Measurements from ENCODE around the gene SMAD7. TPM values are rescaled to one million over a fixed set of nuclear protein-coding genes. Genes with fewer than 3 reads are reported as not detected.

The SMAD7 gene
- total RNA-seq, 1 donor from 2014 or later: 13.8 TPM

DNA sequence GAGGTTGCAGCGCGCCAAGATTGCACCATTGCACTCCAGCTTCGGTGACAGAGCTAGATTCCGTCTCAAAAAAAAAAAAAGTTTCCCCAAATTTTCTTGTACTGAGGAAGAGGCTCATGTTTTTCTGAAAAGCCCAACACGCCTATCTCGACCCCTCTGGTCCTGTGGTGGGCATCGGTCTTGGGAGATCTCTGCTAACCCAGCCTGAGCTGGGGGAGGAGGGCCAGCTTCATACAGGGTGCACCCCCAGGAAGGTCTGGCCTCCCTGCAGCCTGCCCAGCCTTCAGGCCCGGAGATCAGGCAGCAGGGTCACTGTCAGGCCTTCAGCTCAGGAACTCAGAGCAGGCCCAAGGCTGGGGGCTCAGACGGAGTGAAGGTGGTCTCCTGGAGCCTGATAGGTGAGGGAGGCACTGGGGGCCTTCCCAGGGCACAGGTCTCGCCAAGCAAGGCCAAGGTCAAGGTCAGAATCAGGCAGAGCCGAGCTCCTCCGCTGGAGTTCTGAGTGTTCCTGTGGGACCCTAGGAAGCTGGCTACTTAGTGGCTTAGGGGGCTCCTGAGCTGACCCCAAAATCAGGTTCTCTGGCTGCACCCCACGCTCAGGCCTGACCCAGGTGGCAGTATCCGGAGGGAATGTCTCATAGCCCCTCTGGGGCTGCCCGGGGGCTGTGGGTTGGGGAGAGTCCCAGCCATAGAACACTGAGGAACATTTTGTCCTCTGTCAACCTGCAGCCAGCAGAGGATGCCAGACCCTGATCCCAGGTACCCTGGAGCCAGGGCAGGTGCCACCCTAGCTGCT lies 37.9 kb upstream of the SMAD7 start:
- no peak for ATAC-seq
- intact Hi-C loops (cut with micrococcal nuclease): no loop called here
- DNase-seq: no peak

DNA sequence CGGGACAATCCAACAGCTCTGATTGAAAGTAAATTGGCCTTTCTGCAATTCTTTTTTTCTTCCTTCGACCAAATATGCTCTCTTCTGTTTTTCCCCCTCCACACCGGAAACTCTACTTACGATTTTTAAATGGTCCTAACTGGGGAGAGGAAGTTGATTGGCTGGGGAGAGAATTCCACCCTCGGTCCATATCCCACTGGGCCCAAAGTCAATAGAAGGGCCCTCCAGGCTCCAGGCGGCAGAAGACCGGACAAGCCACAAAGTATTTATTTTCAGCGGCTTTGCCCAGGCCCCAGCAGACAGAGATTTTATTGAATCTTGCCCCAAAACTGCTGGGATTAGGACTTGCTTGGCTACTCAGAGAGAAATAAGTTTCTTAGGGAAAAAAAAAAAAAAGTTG lies 37.1 kb upstream of the SMAD7 start:
- DNase-seq (no peak), ATAC-seq (no peak)
- intact Hi-C loops (cut with micrococcal nuclease): no loop called here

DNA sequence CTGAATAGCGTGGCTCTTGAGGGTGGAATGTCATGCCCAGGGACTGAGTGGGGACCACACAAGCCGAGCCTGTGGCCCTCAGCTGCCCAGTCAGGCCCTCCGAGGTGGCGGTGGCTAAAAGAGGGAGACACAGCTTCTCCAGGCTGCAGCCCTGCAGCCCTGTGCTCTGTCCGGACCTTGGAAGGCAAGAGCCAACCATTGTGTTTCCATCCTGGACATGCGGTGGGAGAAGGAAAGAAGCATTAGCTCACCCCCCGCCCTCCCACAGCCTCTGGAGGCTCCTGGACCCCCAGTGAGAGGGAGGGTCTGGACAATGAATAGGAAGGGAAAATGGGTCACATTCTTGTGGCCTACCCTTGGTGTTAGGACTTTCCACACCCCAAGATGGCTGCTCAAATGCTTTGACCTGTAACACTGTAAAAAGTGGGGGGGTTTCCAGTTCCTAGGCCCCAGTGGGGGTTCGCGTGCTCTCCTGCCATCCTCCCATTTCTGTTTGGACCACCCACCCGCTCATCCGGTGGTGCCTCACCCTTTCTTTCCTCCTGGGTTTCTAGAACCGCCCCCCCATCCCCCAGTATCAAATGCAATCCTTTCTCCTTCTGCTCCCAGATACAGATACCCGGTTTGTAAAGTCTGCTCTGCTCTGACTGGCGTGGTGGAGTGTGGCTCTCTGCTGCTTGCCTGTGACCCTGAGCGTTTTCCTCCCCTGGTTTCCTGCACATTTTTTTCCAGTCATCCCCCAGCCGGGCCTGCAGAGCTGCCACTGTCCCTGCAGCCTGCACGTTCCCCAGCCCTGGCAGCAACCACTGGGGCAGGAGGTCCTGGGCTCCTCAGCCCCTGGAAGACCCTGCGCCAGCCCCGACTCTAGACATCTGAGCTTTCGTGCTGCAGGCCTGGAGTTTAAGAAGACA lies 36.3 kb upstream of the SMAD7 start:
- intact Hi-C loops (cut with micrococcal nuclease): no loop called here
- no peak for DNase-seq
- ATAC-seq: no peak

DNA sequence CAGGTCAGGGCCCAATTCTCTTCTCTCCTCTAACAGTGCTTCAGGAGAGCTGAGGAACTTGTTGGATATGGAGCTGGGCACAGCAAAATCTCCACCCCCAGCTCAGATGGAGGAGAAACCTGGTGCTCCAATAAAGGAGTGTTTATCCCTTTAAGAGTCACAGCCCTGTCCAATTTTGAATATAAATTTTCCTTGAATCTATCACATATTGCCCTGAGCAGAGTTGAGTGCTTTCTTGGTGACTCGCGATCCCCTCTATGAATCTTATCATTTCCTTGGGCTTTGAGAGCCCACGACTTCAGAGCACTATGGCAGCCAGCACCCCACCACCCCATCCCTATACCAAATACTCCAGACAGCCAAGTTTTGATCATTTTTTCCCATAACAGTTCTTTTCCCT lies 34.4 kb upstream of the SMAD7 start:
- DNase-seq (no peak), ATAC-seq (no peak)
- intact Hi-C loops (cut with micrococcal nuclease): no loop called here

GRCh38 chr18:48983793-48984437 lies 33.1 kb upstream of the SMAD7 start:
- peak; percentile 75 for DNase-seq
- ATAC-seq: peak; percentile 23
- intact Hi-C loops (cut with micrococcal nuclease): no loop called here

- intact Hi-C loops (cut with micrococcal nuclease): no loop called here
- ATAC-seq: no peak
- DNase-seq: no peak
Measured at GRCh38 chr18:48982266-48982665, 31.5 kb upstream of the SMAD7 start.

GRCh38 chr18:48979944-48980890 lies 29.5 kb upstream of the SMAD7 start:
- DNase-seq: no peak
- ATAC-seq: no peak
- intact Hi-C loops (cut with micrococcal nuclease): loop anchor here (10.0 kb wide), 1 partner anchor 65 kb away; no protein-coding TSS in a partner anchor

DNA sequence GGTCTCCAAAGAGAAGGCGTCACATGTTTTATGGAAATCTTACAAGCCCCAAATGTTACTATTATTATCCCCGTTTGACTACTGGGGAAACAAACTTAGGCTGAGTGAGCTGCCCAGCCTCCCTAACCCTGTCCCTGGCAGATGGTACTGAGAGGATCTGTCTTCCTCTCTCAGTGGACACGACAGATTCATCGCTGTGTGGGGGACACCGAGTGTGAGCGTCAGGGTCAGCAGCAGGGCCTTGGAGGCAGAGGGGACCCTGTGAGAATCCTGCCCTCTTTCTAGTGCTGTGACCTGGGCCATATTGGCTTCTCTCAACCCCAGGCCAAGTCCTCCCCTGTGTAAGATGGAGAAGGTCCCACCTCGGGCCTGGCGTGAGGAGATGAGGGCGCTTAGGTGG lies 27.1 kb upstream of the SMAD7 start:
- ATAC-seq (no peak), DNase-seq (no peak)
- intact Hi-C loops (cut with micrococcal nuclease): loop anchor here (10.0 kb wide), 1 partner anchor 67 kb away; no protein-coding TSS in a partner anchor

GRCh38 chr18:48975817-48976649 lies 25.3 kb upstream of the SMAD7 start:
- peak; percentile 83 for ATAC-seq
- intact Hi-C loops (cut with micrococcal nuclease): loop anchor here (10.0 kb wide), 1 partner anchor 69 kb away; no protein-coding TSS in a partner anchor
- DNase-seq: peak; percentile 77

- ATAC-seq (peak; percentile 59), DNase-seq (peak; percentile 46)
- intact Hi-C loops (cut with micrococcal nuclease): loop anchor here (10.0 kb wide), 1 partner anchor 70 kb away; no protein-coding TSS in a partner anchor
Measured at GRCh38 chr18:48975120-48975816, 24.5 kb upstream of the SMAD7 start.

GRCh38 chr18:48974304-48975119 lies 23.7 kb upstream of the SMAD7 start:
- DNase-seq (peak; percentile 62), ATAC-seq (peak; percentile 68)
- intact Hi-C loops (cut with micrococcal nuclease): loop anchor here (10.0 kb wide), 1 partner anchor 70 kb away; no protein-coding TSS in a partner anchor

DNA sequence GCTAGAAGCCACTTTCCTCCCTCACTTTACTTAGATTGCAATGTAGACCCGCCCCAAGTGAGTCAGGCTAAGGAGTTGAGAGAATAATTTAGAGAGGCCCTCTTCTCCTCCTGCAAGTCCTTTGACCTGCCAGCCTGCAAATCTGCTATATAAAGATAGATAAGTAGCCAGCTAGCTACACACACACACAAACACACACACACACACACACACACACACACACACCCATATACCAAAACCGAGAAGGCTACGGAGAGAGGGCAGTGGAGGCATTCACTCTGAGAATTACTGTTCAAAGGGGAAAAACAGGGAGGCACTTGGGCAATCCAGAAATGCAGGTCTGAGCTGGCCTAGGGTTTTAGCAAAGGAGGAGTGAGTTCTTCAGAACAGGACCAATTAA lies 23.0 kb upstream of the SMAD7 start:
- intact Hi-C loops (cut with micrococcal nuclease): loop anchor here (10.0 kb wide), 1 partner anchor 71 kb away; no protein-coding TSS in a partner anchor
- ATAC-seq (no peak), DNase-seq (no peak)

DNA sequence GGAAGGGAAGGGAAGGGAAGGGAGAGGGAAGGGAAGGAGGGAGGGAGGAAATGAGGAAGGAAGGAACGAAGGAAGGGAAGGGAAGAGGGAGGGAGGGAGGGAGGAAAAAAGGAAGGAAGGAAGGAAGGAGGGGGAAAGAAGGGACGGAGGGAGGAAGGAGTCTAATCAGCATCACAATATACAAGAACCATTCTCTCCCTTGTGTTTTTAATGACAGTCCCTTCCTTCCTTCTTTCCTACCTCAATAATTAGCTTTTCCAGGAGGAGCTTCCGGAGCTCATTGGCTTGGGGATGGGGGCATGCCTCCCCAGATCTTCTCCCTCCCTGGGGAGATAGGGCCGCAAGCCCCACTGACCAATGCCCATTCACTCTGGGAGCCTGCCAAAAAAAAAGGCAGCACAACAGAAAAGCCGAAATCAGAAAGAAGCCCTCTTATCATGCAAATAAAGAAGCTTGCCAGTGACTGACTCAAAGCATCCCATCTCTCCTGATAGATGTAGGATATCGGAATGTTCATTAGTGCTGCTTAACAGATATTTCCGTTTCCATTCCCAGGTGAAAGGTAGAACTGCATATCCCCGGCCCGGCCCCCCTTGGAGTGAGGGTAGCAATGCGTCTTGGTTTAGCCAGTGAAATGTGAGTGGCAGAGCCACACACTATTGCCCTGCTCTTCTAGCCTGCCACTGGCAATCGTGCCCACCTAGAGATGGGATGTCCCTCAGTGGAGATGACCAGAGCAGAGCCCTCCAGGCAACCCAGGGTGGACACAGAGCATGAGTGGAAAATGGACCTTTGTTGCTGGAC lies 17.8 kb upstream of the SMAD7 start:
- ATAC-seq (no peak), DNase-seq (no peak)
- intact Hi-C loops (cut with micrococcal nuclease): no loop called here

DNA sequence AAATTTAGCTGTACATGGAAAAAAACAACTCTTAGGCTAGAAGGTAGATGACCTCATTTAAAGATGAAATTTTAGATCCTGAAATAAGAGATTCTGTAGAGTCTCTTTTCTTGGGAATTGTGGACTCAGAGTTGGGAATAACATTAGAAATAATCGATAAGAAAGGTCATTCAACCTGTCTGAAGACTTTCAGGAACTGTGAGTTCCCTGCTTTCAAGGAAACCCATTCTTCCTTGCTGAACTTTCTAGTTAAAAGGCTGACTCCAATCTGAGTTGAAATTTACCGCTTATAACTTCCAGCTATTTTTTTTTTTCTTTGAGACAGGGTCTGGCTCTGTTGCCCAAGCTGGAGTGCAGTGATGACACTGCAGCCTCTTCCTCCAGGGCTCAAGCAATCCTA lies 16.8 kb upstream of the SMAD7 start:
- intact Hi-C loops (cut with micrococcal nuclease): no loop called here
- ATAC-seq: no peak
- no peak for DNase-seq

DNA sequence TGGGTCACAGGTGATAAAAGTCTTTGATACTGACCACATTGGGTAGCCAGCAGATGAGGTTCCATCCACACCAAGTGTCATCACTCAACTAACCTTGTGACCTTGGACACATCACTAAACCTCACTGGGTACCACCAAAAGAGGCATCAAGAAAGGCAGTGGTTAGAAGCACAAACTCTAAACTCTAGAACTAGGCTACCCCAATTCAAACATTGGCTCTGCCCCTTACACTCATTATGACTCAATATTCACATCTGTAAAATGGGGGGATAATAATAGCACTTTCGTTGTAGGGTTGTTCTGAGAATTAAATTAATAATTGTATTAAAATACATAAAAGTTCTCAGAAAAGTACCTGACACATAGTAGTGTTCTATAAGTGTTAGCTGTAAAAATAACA lies 15.8 kb upstream of the SMAD7 start:
- ATAC-seq: no peak
- intact Hi-C loops (cut with micrococcal nuclease): no loop called here
- DNase-seq: no peak

Measured in left ventricle myocardium superior (tissue), 1 donor.